HCT116 (cell line): Measurements from ENCODE around the gene DNM1.
A peak's percentile ranks its signal among the peaks of the same experiment; 100 is the strongest.

Source experiments
- CEBPB ChIP-seq: IDR thresholded peaks from 2 replicates; pipeline ENCODE4 v1.6.1; 2012; ENCODE audit warnings: low read depth
- CTCF ChIP-seq, 3 experiments: fragments of 200-600 bp in 1 of 3; sonication (generic) in 1 of 3; IDR thresholded peaks in 2 of 3; conservative IDR thresholded peaks in 1 of 3; 2 replicates each; pipeline ENCODE4 v1.5.1; 2012 to 2017; ENCODE audit warnings: low read depth in 2 of 3, low read length in 2 of 3, antibody characterized with exemption in 1 of 3, borderline replicate concordance in 1 of 3, control low read depth in 1 of 3, mild to moderate bottlenecking in 1 of 3, mixed read lengths in 1 of 3, mixed run types in 1 of 3, moderate library complexity in 1 of 3; ENCODE audit not compliant: insufficient read depth in 1 of 3
- EZH2 ChIP-seq: fragments of 200-600 bp; sonication (generic); IDR thresholded peaks from 2 replicates; pipeline ENCODE4 v1.6.1; 2017; ENCODE audit warnings: antibody characterized with exemption, mixed run types
- EZH2phosphoT487 ChIP-seq: fragments of 200-600 bp; IDR thresholded peaks from 2 replicates; pipeline ENCODE4 v1.6.1; 2018; ENCODE audit warnings: antibody characterized with exemption, borderline replicate concordance
- POLR2A ChIP-seq: IDR thresholded peaks from 2 replicates; pipeline ENCODE4 v1.7.0; 2011; ENCODE audit warnings: borderline replicate concordance; ENCODE audit not compliant: insufficient read depth, insufficient read length; ENCODE audit errors: extremely low read depth
- POLR2AphosphoS5 ChIP-seq: IDR thresholded peaks from 2 replicates; pipeline ENCODE4 v1.6.1; 2011; ENCODE audit warnings: mild to moderate bottlenecking, low read depth, low read length, moderate library complexity
- SIN3A ChIP-seq: IDR thresholded peaks from 2 replicates; pipeline ENCODE4 v1.6.1; 2012; ENCODE audit warnings: low read depth
- SRF ChIP-seq: IDR thresholded peaks from 2 replicates; pipeline ENCODE4 v1.6.1; 2012; ENCODE audit warnings: low read depth
- YY1 ChIP-seq: IDR thresholded peaks from 2 replicates; pipeline ENCODE4 v1.6.1; 2011; ENCODE audit warnings: low read length, low read depth, moderate library complexity, mild to moderate bottlenecking; ENCODE audit not compliant: insufficient replicate concordance; ENCODE audit errors: extremely low read depth
- ZNF274 ChIP-seq: fragments of 200-500 bp; sonication (Bioruptor generic); IDR thresholded peaks from 2 replicates; pipeline ENCODE4 v1.6.1; 2014; ENCODE audit warnings: mild to moderate bottlenecking, low read depth, low read length, inconsistent platforms

GRCh38 chr9:128159522-128159783 is 43.7 kb upstream of the DNM1 start:
- TF ChIP-seq CTCF (IDR thresholded peaks at IDR 0.05 in 2 of 3, conservative IDR thresholded peaks at IDR 0.05 in 1 of 3; ENCODE audit: borderline replicate concordance in 1 of 3, insufficient read depth in 1 of 3, low read depth in 2 of 3, low read length in 2 of 3), result no peak
- no peak for TF ChIP-seq YY1
- TF ChIP-seq POLR2AphosphoS5, result peak; percentile 52; the same call in 1 of the 2 replicates
- no peak for TF ChIP-seq SRF
- TF ChIP-seq POLR2A, result peak; percentile 25
- TF ChIP-seq ZNF274, result no peak
- no peak for TF ChIP-seq SIN3A
- TF ChIP-seq CEBPB, result no peak
- TF ChIP-seq EZH2phosphoT487, result no peak
- TF ChIP-seq EZH2, result no peak
